ENCODE data around the gene GPD2.

GRCh38 chr2:156522864-156523440 is 86.8 kb downstream of the GPD2 start:
- TF ChIP-seq CTCF (IDR thresholded peaks at IDR 0.05; ENCODE audit: borderline replicate concordance, extremely low read depth, low read length, poor library complexity, severe bottlenecking) (no peak), EZH2 (IDR thresholded peaks at IDR 0.05; ENCODE audit: borderline replicate concordance, low read depth, low read length, severe bottlenecking) (no peak)

Measured in DND-41 (cell line).